Activated naive CD8-positive, alpha-beta T cell treated with anti-CD3 and anti-CD28 coated beads for 36 hours (primary cell): Measurements from ENCODE around the gene ZNF674. TPM values are rescaled to one million over a fixed set of nuclear protein-coding genes. Genes with fewer than 3 reads are reported as not detected.
A peak's percentile ranks its signal among the peaks of the same experiment; 100 is the strongest.
"Not testable (repeated sequence)": the region's sequence is repeated elsewhere in the genome, so short reads cannot be mapped to it uniquely, and the experiment has no call there.

ENCODE experiments used
- DNase-seq: peaks from one replicate; pipeline ENCODE4 v3.0.0; 2021
- H3K27ac Mint-ChIP-seq: one replicate; pipeline ENCODE4 v1.8.0; 2022; ENCODE audit warnings: mild to moderate bottlenecking, moderate library complexity, mixed read lengths
- H3K27me3 Mint-ChIP-seq: one replicate; pipeline ENCODE4 v1.8.0; 2022; ENCODE audit warnings: mild to moderate bottlenecking, mixed read lengths
- H3K36me3 Mint-ChIP-seq: one replicate; pipeline ENCODE4 v1.8.0; 2021; ENCODE audit warnings: mild to moderate bottlenecking, mixed read lengths
- H3K4me1 Mint-ChIP-seq: one replicate; pipeline ENCODE4 v1.8.0; 2021; ENCODE audit warnings: mixed read lengths
- H3K4me3 Mint-ChIP-seq: one replicate; pipeline ENCODE4 v1.8.0; 2022; ENCODE audit warnings: mild to moderate bottlenecking, moderate library complexity, mixed read lengths
- H3K9me3 Mint-ChIP-seq: one replicate; pipeline ENCODE4 v1.8.0; 2022; ENCODE audit warnings: mixed read lengths
- total RNA-seq, 2 experiments: library from RNA; stranded (reverse); gene quantifications; one replicate each; pipeline ENCODE4 v1.2.3, GENCODE V29; 2021

Gene ZNF674
- total RNA-seq, 2 experiments from 2014 or later: 1.3 to 1.7 TPM

- H3K27ac Mint-ChIP-seq: no peak overlapping the region
- DNase-seq: no peak
- no peak overlapping the region for H3K4me3 Mint-ChIP-seq
- no peaks in the 10 kb centered on the region for H3K27me3 Mint-ChIP-seq
- peaks cover 24% of the 10 kb centered on the region for H3K4me1 Mint-ChIP-seq
- H3K9me3 Mint-ChIP-seq: no peaks in the 10 kb centered on the region
- H3K36me3 Mint-ChIP-seq: peaks cover 15% of the 10 kb centered on the region
These were observed 2.6 kb upstream of the ZNF674 start for GRCh38 chrX:46547857-46548256.

- H3K9me3 Mint-ChIP-seq, DNase-seq, H3K27me3 Mint-ChIP-seq: not testable (repeated sequence)
- H3K36me3 Mint-ChIP-seq: peaks cover 14% of the 10 kb centered on the region
- peak overlapping the region; percentile 92 for H3K4me3 Mint-ChIP-seq
- H3K4me1 Mint-ChIP-seq: peaks cover 24% of the 10 kb centered on the region
- H3K27ac Mint-ChIP-seq: peak overlapping the region; percentile 95
These were observed 694 bp downstream of the ZNF674 start for GRCh38 chrX:46544527-46544926.

GRCh38 chrX:46543441-46543840 lies 1.8 kb downstream of the ZNF674 start:
- H3K9me3 Mint-ChIP-seq: no peaks in the 10 kb centered on the region
- no peaks in the 10 kb centered on the region for H3K27me3 Mint-ChIP-seq
- no peak overlapping the region for H3K4me3 Mint-ChIP-seq
- peaks cover 20% of the 10 kb centered on the region for H3K4me1 Mint-ChIP-seq
- peaks cover 7% of the 10 kb centered on the region for H3K36me3 Mint-ChIP-seq
- no peak overlapping the region for H3K27ac Mint-ChIP-seq
- no peak for DNase-seq

- H3K27me3 Mint-ChIP-seq: no peaks in the 10 kb centered on the region
- H3K36me3 Mint-ChIP-seq: no peaks in the 10 kb centered on the region
- DNase-seq: no peak
- H3K4me3 Mint-ChIP-seq: no peak overlapping the region
- no peak overlapping the region for H3K27ac Mint-ChIP-seq
- no peaks in the 10 kb centered on the region for H3K9me3 Mint-ChIP-seq
- no peaks in the 10 kb centered on the region for H3K4me1 Mint-ChIP-seq
These were observed 13.8 kb downstream of the ZNF674 start for GRCh38 chrX:46531442-46531841.

GRCh38 chrX:46530404-46530908 lies 14.8 kb downstream of the ZNF674 start:
- not testable (repeated sequence) for H3K36me3 Mint-ChIP-seq, DNase-seq, H3K27me3 Mint-ChIP-seq, H3K27ac Mint-ChIP-seq, H3K9me3 Mint-ChIP-seq, H3K4me1 Mint-ChIP-seq, H3K4me3 Mint-ChIP-seq

GRCh38 chrX:46529740-46530403 lies 15.3 kb downstream of the ZNF674 start:
- H3K27me3 Mint-ChIP-seq, H3K4me1 Mint-ChIP-seq, DNase-seq, H3K4me3 Mint-ChIP-seq, H3K9me3 Mint-ChIP-seq, H3K27ac Mint-ChIP-seq, H3K36me3 Mint-ChIP-seq: not testable (repeated sequence)

GRCh38 chrX:46528640-46529039 lies 16.6 kb downstream of the ZNF674 start:
- not testable (repeated sequence) for H3K36me3 Mint-ChIP-seq, H3K27ac Mint-ChIP-seq, DNase-seq, H3K27me3 Mint-ChIP-seq, H3K9me3 Mint-ChIP-seq, H3K4me3 Mint-ChIP-seq, H3K4me1 Mint-ChIP-seq

- Mint-ChIP-seq H3K4me3 (no peak overlapping the region), H3K27ac (no peak overlapping the region), H3K4me1 (no peaks in the 10 kb centered on the region), H3K36me3 (peaks cover 39% of the 10 kb centered on the region), H3K9me3 (peaks cover 13% of the 10 kb centered on the region), H3K27me3 (no peaks in the 10 kb centered on the region)
- DNase-seq: no peak
These were observed 39.1 kb downstream of the ZNF674 start for GRCh38 chrX:46506076-46506475.

- no peaks in the 10 kb centered on the region for H3K27me3 Mint-ChIP-seq
- DNase-seq: no peak
- H3K36me3 Mint-ChIP-seq: peaks cover 51% of the 10 kb centered on the region
- H3K27ac Mint-ChIP-seq: no peak overlapping the region
- H3K4me3 Mint-ChIP-seq: no peak overlapping the region
- peaks cover 22% of the 10 kb centered on the region for H3K9me3 Mint-ChIP-seq
- no peaks in the 10 kb centered on the region for H3K4me1 Mint-ChIP-seq
These were observed 42.4 kb downstream of the ZNF674 start for GRCh38 chrX:46502848-46503247.

- Mint-ChIP-seq H3K9me3 (peaks cover 28% of the 10 kb centered on the region), H3K36me3 (peaks cover 52% of the 10 kb centered on the region), H3K27me3 (no peaks in the 10 kb centered on the region)
These were observed 45.2 kb downstream of the ZNF674 start for GRCh38 chrX:46500054-46500453.

GRCh38 chrX:46488712-46489111 lies 56.5 kb downstream of the ZNF674 start:
- H3K9me3 Mint-ChIP-seq: peaks cover 30% of the 10 kb centered on the region
- H3K4me3 Mint-ChIP-seq: no peak overlapping the region
- no peaks in the 10 kb centered on the region for H3K27me3 Mint-ChIP-seq
- peaks cover 69% of the 10 kb centered on the region for H3K36me3 Mint-ChIP-seq
- H3K27ac Mint-ChIP-seq: no peak overlapping the region
- H3K4me1 Mint-ChIP-seq: no peaks in the 10 kb centered on the region
- no peak for DNase-seq

More at GRCh38 chrX:46500054-46500453, 45.2 kb downstream of the ZNF674 start:
- no peak overlapping the region for H3K27ac Mint-ChIP-seq
- no peak for DNase-seq
- H3K4me3 Mint-ChIP-seq: no peak overlapping the region
- no peaks in the 10 kb centered on the region for H3K4me1 Mint-ChIP-seq

- Mint-ChIP-seq H3K36me3 (peaks cover 78% of the 10 kb centered on the region), H3K27me3 (no peaks in the 10 kb centered on the region), H3K4me1 (no peaks in the 10 kb centered on the region), H3K4me3 (no peak overlapping the region), H3K27ac (no peak overlapping the region), H3K9me3 (peaks cover 29% of the 10 kb centered on the region)
- no peak for DNase-seq
These were observed 59.3 kb downstream of the ZNF674 start for GRCh38 chrX:46485897-46486296.

GRCh38 chrX:46478634-46479033 lies 66.6 kb downstream of the ZNF674 start:
- not testable (repeated sequence) for H3K4me3 Mint-ChIP-seq, H3K4me1 Mint-ChIP-seq, H3K27me3 Mint-ChIP-seq, DNase-seq, H3K27ac Mint-ChIP-seq
- Mint-ChIP-seq H3K36me3 (peaks cover 48% of the 10 kb centered on the region), H3K9me3 (peaks cover 22% of the 10 kb centered on the region)

- H3K27me3 Mint-ChIP-seq: no peaks in the 10 kb centered on the region
- DNase-seq: no peak
- no peak overlapping the region for H3K4me3 Mint-ChIP-seq
- no peak overlapping the region for H3K27ac Mint-ChIP-seq
- H3K36me3 Mint-ChIP-seq: peaks cover 48% of the 10 kb centered on the region
- H3K9me3 Mint-ChIP-seq: peaks cover 16% of the 10 kb centered on the region
- H3K4me1 Mint-ChIP-seq: no peaks in the 10 kb centered on the region
These were observed 67.8 kb downstream of the ZNF674 start for GRCh38 chrX:46477435-46477834.

GRCh38 chrX:46465203-46465602 lies 80.0 kb downstream of the ZNF674 start:
- H3K4me3 Mint-ChIP-seq: no peak overlapping the region
- no peak overlapping the region for H3K27ac Mint-ChIP-seq
- peaks cover 10% of the 10 kb centered on the region for H3K4me1 Mint-ChIP-seq
- no peaks in the 10 kb centered on the region for H3K27me3 Mint-ChIP-seq
- peaks cover 64% of the 10 kb centered on the region for H3K36me3 Mint-ChIP-seq
- peaks cover 5% of the 10 kb centered on the region for H3K9me3 Mint-ChIP-seq
- no peak for DNase-seq

- H3K27ac Mint-ChIP-seq: no peak overlapping the region
- H3K36me3 Mint-ChIP-seq: peaks cover 55% of the 10 kb centered on the region
- no peak for DNase-seq
- H3K27me3 Mint-ChIP-seq: no peaks in the 10 kb centered on the region
- H3K9me3 Mint-ChIP-seq: no peaks in the 10 kb centered on the region
- H3K4me1 Mint-ChIP-seq: peaks cover 11% of the 10 kb centered on the region
- H3K4me3 Mint-ChIP-seq: no peak overlapping the region
These were observed 81.5 kb downstream of the ZNF674 start for GRCh38 chrX:46463682-46464081.
